SK-N-SH treated with all-trans-retinoic acid at 6 μM for 48 hours (cell line): ENCODE results near the gene SNX8.

Experiments
- ATAC-seq: fragments of 200-7000 bp; cut with Tn5 transposase; 3 replicates; pipeline ENCODE4 v1.9.1; 2020; ENCODE audit warnings: mild to moderate bottlenecking, moderate library complexity
- ARNTL ChIP-seq: fragments of 450-650 bp; formaldehyde crosslinking; IDR thresholded peaks from 2 replicates; pipeline ENCODE4 v1.5.0; 2020; ENCODE audit warnings: low read depth, mild to moderate bottlenecking, moderate library complexity, borderline replicate concordance
- BACH2 ChIP-seq: fragments of 250-450 bp; sonication (Bioruptor Pico); IDR thresholded peaks from 2 replicates; pipeline ENCODE4 v1.9.0; 2021; ENCODE audit warnings: mild to moderate bottlenecking, borderline replicate concordance
- CREB5 ChIP-seq: fragments of 250-450 bp; sonication (Bioruptor Pico); IDR thresholded peaks from 2 replicates; pipeline ENCODE4 v1.5.1; 2020; ENCODE audit warnings: low read depth, mild to moderate bottlenecking, moderate library complexity
- CSDC2 ChIP-seq: fragments of 250-450 bp; sonication (Bioruptor Pico); IDR thresholded peaks from 2 replicates; pipeline ENCODE4 v1.5.0; 2020; ENCODE audit warnings: mild to moderate bottlenecking, moderate library complexity
- CSRNP3 ChIP-seq: fragments of 250-450 bp; sonication (Bioruptor Pico); IDR thresholded peaks from 2 replicates; pipeline ENCODE4 v1.5.1; 2021; ENCODE audit warnings: mild to moderate bottlenecking, moderate library complexity
- ESRRG ChIP-seq: fragments of 250-450 bp; sonication (Bioruptor Pico); IDR thresholded peaks from 2 replicates; pipeline ENCODE4 v1.6.1; 2021; ENCODE audit warnings: mild to moderate bottlenecking
- GLIS3 ChIP-seq: fragments of 250-450 bp; sonication (Bioruptor Pico); IDR thresholded peaks from 2 replicates; pipeline ENCODE4 v1.5.0; 2020; ENCODE audit warnings: mild to moderate bottlenecking, moderate library complexity
- ISL1 ChIP-seq: fragments of 250-450 bp; sonication (Bioruptor Pico); IDR thresholded peaks from 2 replicates; pipeline ENCODE4 v2.1.2; 2022; ENCODE audit warnings: mild to moderate bottlenecking, moderate library complexity
- OSR1 ChIP-seq: fragments of 250-450 bp; sonication (Bioruptor Pico); IDR thresholded peaks from 2 replicates; pipeline ENCODE4 v1.8.0; 2022; ENCODE audit warnings: moderate library complexity, mild to moderate bottlenecking, inconsistent platforms
- PATZ1 ChIP-seq: fragments of 250-450 bp; sonication (Bioruptor Pico); IDR thresholded peaks from 2 replicates; pipeline ENCODE4 v1.8.0; 2020; ENCODE audit warnings: mild to moderate bottlenecking, moderate library complexity, borderline replicate concordance
- POU6F1 ChIP-seq: fragments of 250-450 bp; sonication (Bioruptor Pico); IDR thresholded peaks from 2 replicates; pipeline ENCODE4 v1.8.0; 2021; ENCODE audit warnings: low read depth, mild to moderate bottlenecking, moderate library complexity, borderline replicate concordance
- PPARA ChIP-seq: fragments of 250-450 bp; sonication (Bioruptor Pico); IDR thresholded peaks from 2 replicates; pipeline ENCODE4 v1.5.0; 2020; ENCODE audit warnings: mild to moderate bottlenecking, borderline replicate concordance
- RARB ChIP-seq: fragments of 250-450 bp; sonication (Bioruptor Pico); IDR thresholded peaks from 2 replicates; pipeline ENCODE4 v1.8.0; 2021; ENCODE audit warnings: mild to moderate bottlenecking, moderate library complexity
- TCF4 ChIP-seq: fragments of 250-450 bp; sonication (Bioruptor Pico); IDR thresholded peaks from 2 replicates; pipeline ENCODE4 v1.8.0; 2021; ENCODE audit warnings: mild to moderate bottlenecking, moderate library complexity, borderline replicate concordance
- TOX ChIP-seq: fragments of 250-450 bp; sonication (Bioruptor Pico); IDR thresholded peaks from 2 replicates; pipeline ENCODE4 v1.8.0; 2021; ENCODE audit warnings: mild to moderate bottlenecking, moderate library complexity, borderline replicate concordance
- TSHZ2 ChIP-seq: fragments of 250-450 bp; sonication (Bioruptor Pico); IDR thresholded peaks from 2 replicates; pipeline ENCODE4 v1.5.0; 2020; ENCODE audit warnings: mild to moderate bottlenecking, moderate library complexity
- ZC3H10 ChIP-seq: fragments of 250-450 bp; sonication (Bioruptor Pico); IDR thresholded peaks from 2 replicates; pipeline ENCODE4 v1.5.1; 2021; ENCODE audit warnings: mild to moderate bottlenecking, moderate library complexity
- ZFP3 ChIP-seq: fragments of 250-450 bp; sonication (Bioruptor Pico); IDR thresholded peaks from 2 replicates; pipeline ENCODE4 v1.5.0; 2020; ENCODE audit warnings: mild to moderate bottlenecking, moderate library complexity
- ZNF565 ChIP-seq: fragments of 450-650 bp; formaldehyde crosslinking; conservative IDR thresholded peaks from 2 replicates; pipeline ENCODE4 v1.5.0; 2020; ENCODE audit warnings: low read depth, mild to moderate bottlenecking, moderate library complexity
- ZNF70 ChIP-seq: fragments of 450-650 bp; formaldehyde crosslinking; IDR thresholded peaks from 2 replicates; pipeline ENCODE4 v1.5.0; 2020; ENCODE audit warnings: mild to moderate bottlenecking, moderate library complexity
- ZNF8 ChIP-seq: fragments of 450-650 bp; formaldehyde crosslinking; IDR thresholded peaks from 2 replicates; pipeline ENCODE4 v1.5.0; 2020; ENCODE audit warnings: mild to moderate bottlenecking, moderate library complexity

Gene SNX8

GRCh38 chr7:2360796-2361195 lies 46.6 kb upstream of the SNX8 start:
- no peak for ATAC-seq
- TF ChIP-seq ZNF70 (no peak), ZFP3 (CRISPR knock-in tag) (no peak), ISL1 (CRISPR knock-in tag) (no peak), TCF4 (CRISPR knock-in tag) (no peak), ZC3H10 (CRISPR knock-in tag) (no peak), RARB (no peak), PPARA (CRISPR knock-in tag) (no peak), PATZ1 (CRISPR knock-in tag) (no peak), CSDC2 (CRISPR knock-in tag) (no peak), POU6F1 (CRISPR knock-in tag) (no peak), CREB5 (no peak), ZNF565 (CRISPR knock-in tag) (no peak), ZNF8 (CRISPR knock-in tag) (no peak)

- no peak for TF ChIP-seq PPARA (CRISPR knock-in tag)
- no peak for TF ChIP-seq CSDC2 (CRISPR knock-in tag)
- TF ChIP-seq ARNTL (CRISPR knock-in tag), result no peak
- no peak for TF ChIP-seq BACH2 (CRISPR knock-in tag)
- TF ChIP-seq CREB5, result no peak
- no peak for TF ChIP-seq CSRNP3 (CRISPR knock-in tag)
- TF ChIP-seq, all 23 proteins: peak for 0
- ATAC-seq, result no peak
Observed at GRCh38 chr7:2359610-2360009, 45.4 kb upstream of the SNX8 start.

- no peak for TF ChIP-seq PPARA (CRISPR knock-in tag)
- no peak for TF ChIP-seq ARNTL (CRISPR knock-in tag)
- TF ChIP-seq CSDC2 (CRISPR knock-in tag), result no peak
- TF ChIP-seq ZNF8 (CRISPR knock-in tag), result no peak
- no peak for TF ChIP-seq ISL1 (CRISPR knock-in tag)
- no peak for TF ChIP-seq ESRRG (CRISPR knock-in tag)
- TF ChIP-seq TCF4 (CRISPR knock-in tag), result no peak
- TF ChIP-seq ZFP3 (CRISPR knock-in tag), result no peak
- no peak for TF ChIP-seq CREB5
- TF ChIP-seq ZNF70, result no peak
- TF ChIP-seq PATZ1 (CRISPR knock-in tag), result no peak
- no peak for TF ChIP-seq TSHZ2 (CRISPR knock-in tag)
- no peak for TF ChIP-seq ZC3H10 (CRISPR knock-in tag)
- no peak for TF ChIP-seq GLIS3
- no peak for TF ChIP-seq OSR1
- no peak for TF ChIP-seq TOX (CRISPR knock-in tag)
- no peak for ATAC-seq
Observed at GRCh38 chr7:2358968-2359527, 44.8 kb upstream of the SNX8 start.
